Parathyroid adenoma (tissue), 2 donors: ENCODE results near the gene FBXO41.

Source experiments
- H2AFZ ChIP-seq: fragments of 300-600 bp; sonication (generic); one replicate; pipeline ENCODE4 v1.7.0; 2017; ENCODE audit warnings: antibody characterized with exemption, mild to moderate bottlenecking
- H3K27ac ChIP-seq: fragments of 300-600 bp; sonication (generic); one replicate; pipeline ENCODE4 v1.7.0; 2017
- H3K27me3 ChIP-seq: fragments of 300-600 bp; sonication (generic); one replicate; pipeline ENCODE4 v1.7.0; 2017; ENCODE audit warnings: low read length; ENCODE audit not compliant: control insufficient read depth, insufficient read depth
- H3K36me3 ChIP-seq: fragments of 300-600 bp; sonication (generic); one replicate; pipeline ENCODE4 v1.7.0; 2017; ENCODE audit warnings: low read length; ENCODE audit not compliant: control insufficient read depth, insufficient read depth
- H3K4me1 ChIP-seq: fragments of 300-600 bp; sonication (generic); one replicate; pipeline ENCODE4 v1.7.0; 2017; ENCODE audit warnings: control low read depth
- H3K4me2 ChIP-seq: fragments of 300-600 bp; sonication (generic); one replicate; pipeline ENCODE4 v1.7.0; 2017; ENCODE audit warnings: low read length
- H3K4me3 ChIP-seq: fragments of 300-600 bp; sonication (generic); one replicate; pipeline ENCODE4 v1.7.0; 2017; ENCODE audit warnings: low read depth, low read length
- H3K79me2 ChIP-seq: fragments of 300-600 bp; sonication (generic); one replicate; pipeline ENCODE4 v1.7.0; 2017; ENCODE audit warnings: control low read depth
- H3K9ac ChIP-seq: fragments of 300-600 bp; sonication (generic); one replicate; pipeline ENCODE4 v1.7.0; 2017; ENCODE audit warnings: mild to moderate bottlenecking
- H3K9me3 ChIP-seq: fragments of 300-600 bp; sonication (generic); one replicate; pipeline ENCODE4 v1.7.0; 2017; ENCODE audit warnings: low read length; ENCODE audit not compliant: control insufficient read depth
- TF ChIP-seq, protein P1 (sequence below): fragments of 300-600 bp; sonication (generic); IDR thresholded peaks from one replicate; pipeline ENCODE4 v1.7.0; 2017; ENCODE audit warnings: antibody characterized with exemption, mild to moderate bottlenecking
- donor health status: primary hyperparathyroidism.

FBXO41 gene

GRCh38 chr2:73257425-73258125, 26.7 kb downstream of the FBXO41 start:
- H3K27me3 ChIP-seq = no peaks in the 10 kb centered on the region
- H3K9ac ChIP-seq = no peak overlapping the region
- no peaks in the 10 kb centered on the region for H3K9me3 ChIP-seq
- no peak overlapping the region for H2AFZ ChIP-seq
- TF ChIP-seq, protein P1, sequence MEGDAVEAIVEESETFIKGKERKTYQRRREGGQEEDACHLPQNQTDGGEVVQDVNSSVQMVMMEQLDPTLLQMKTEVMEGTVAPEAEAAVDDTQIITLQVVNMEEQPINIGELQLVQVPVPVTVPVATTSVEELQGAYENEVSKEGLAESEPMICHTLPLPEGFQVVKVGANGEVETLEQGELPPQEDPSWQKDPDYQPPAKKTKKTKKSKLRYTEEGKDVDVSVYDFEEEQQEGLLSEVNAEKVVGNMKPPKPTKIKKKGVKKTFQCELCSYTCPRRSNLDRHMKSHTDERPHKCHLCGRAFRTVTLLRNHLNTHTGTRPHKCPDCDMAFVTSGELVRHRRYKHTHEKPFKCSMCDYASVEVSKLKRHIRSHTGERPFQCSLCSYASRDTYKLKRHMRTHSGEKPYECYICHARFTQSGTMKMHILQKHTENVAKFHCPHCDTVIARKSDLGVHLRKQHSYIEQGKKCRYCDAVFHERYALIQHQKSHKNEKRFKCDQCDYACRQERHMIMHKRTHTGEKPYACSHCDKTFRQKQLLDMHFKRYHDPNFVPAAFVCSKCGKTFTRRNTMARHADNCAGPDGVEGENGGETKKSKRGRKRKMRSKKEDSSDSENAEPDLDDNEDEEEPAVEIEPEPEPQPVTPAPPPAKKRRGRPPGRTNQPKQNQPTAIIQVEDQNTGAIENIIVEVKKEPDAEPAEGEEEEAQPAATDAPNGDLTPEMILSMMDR = no peak
- H3K4me1 ChIP-seq = no peaks in the 10 kb centered on the region
- no peaks in the 10 kb centered on the region for H3K79me2 ChIP-seq
- H3K4me3 ChIP-seq = no peak overlapping the region
- no peaks in the 10 kb centered on the region for H3K36me3 ChIP-seq
- no peak overlapping the region for H3K4me2 ChIP-seq
- no peak overlapping the region for H3K27ac ChIP-seq

DNA sequence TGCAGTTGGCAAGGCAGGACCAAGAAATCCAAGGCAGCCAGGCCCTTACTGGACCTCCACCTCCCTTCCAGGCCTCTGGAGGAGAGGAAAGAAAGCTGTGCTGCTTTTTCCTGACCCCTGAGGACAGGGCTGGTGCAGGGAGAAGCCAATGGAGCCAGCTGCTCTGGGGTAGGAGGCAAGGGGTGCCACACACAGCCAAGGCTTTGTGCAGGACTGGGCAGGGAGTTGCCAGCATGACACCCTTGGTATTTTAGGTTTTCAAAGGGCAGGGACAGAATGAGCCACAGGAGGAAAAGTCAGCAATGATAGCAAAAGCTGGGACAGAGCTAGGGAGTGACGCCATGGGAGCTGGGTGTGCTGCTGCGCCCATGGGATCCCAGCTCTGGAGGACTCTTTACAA, 27.3 kb downstream of the FBXO41 start:
- Histone ChIP-seq H3K4me2 (no peak overlapping the region), H3K9ac (no peak overlapping the region), H3K4me1 (no peaks in the 10 kb centered on the region), H3K27me3 (no peaks in the 10 kb centered on the region), H3K4me3 (no peak overlapping the region), H3K36me3 (no peaks in the 10 kb centered on the region), H3K79me2 (no peaks in the 10 kb centered on the region), H3K27ac (no peak overlapping the region), H3K9me3 (no peaks in the 10 kb centered on the region), H2AFZ (no peak overlapping the region)
- TF ChIP-seq, protein P1 = no peak

- H3K27me3 ChIP-seq = no peaks in the 10 kb centered on the region
- no peaks in the 10 kb centered on the region for H3K4me1 ChIP-seq
- TF ChIP-seq, protein P1 = no peak
- no peak overlapping the region for H3K27ac ChIP-seq
- no peak overlapping the region for H3K4me2 ChIP-seq
- H3K36me3 ChIP-seq = no peaks in the 10 kb centered on the region
- no peak overlapping the region for H3K4me3 ChIP-seq
- H2AFZ ChIP-seq = no peak overlapping the region
- no peaks in the 10 kb centered on the region for H3K9me3 ChIP-seq
- no peaks in the 10 kb centered on the region for H3K79me2 ChIP-seq
- H3K9ac ChIP-seq = no peak overlapping the region
These were observed 27.7 kb downstream of the FBXO41 start for GRCh38 chr2:73256618-73256922.

GRCh38 chr2:73255907-73256617, 28.2 kb downstream of the FBXO41 start:
- no peak overlapping the region for H2AFZ ChIP-seq
- no peak overlapping the region for H3K9ac ChIP-seq
- no peaks in the 10 kb centered on the region for H3K9me3 ChIP-seq
- no peaks in the 10 kb centered on the region for H3K27me3 ChIP-seq
- H3K4me2 ChIP-seq = no peak overlapping the region
- H3K4me1 ChIP-seq = no peaks in the 10 kb centered on the region
- no peak overlapping the region for H3K27ac ChIP-seq
- H3K4me3 ChIP-seq = no peak overlapping the region
- no peaks in the 10 kb centered on the region for H3K79me2 ChIP-seq
- no peaks in the 10 kb centered on the region for H3K36me3 ChIP-seq
- TF ChIP-seq, protein P1 = no peak
